HG03565 (cell line): Measurements from ENCODE around the gene KRTAP4-7.
"Not testable (repeated sequence)": the region's sequence is repeated elsewhere in the genome, so short reads cannot be mapped to it uniquely, and the experiment has no call there.

Experiments
- ATAC-seq: cut with Tn5 transposase; IDR thresholded peaks from one replicate; pipeline ENCODE4 v1.9.1; 2021; ENCODE audit warnings: mild to moderate bottlenecking, moderate library complexity; ENCODE audit not compliant: unreplicated experiment

The KRTAP4-7 gene

GRCh38 chr17:41065016-41065689 lies 18.8 kb upstream of the KRTAP4-7 start:
- ATAC-seq: not testable (repeated sequence)

- ATAC-seq: no peak
Observed at GRCh38 chr17:41065829-41066624, 17.9 kb upstream of the KRTAP4-7 start, which contains the start of gene KRTAP2-4. Gene KRTAP2-4, minus strand, starts transcription at chr17:41065879. Its CDS starts 34 bp downstream, at chr17:41065845.

- no peak for ATAC-seq
Observed at GRCh38 chr17:41067281-41067680, 16.7 kb upstream of the KRTAP4-7 start.

- ATAC-seq: no peak
Observed at GRCh38 chr17:41069031-41069430, 14.9 kb upstream of the KRTAP4-7 start.

- ATAC-seq: no peak
Observed at GRCh38 chr17:41071606-41072360, 12.2 kb upstream of the KRTAP4-7 start.

- no peak for ATAC-seq
Observed at GRCh38 chr17:41073676-41074075, 10.3 kb upstream of the KRTAP4-7 start.

GRCh38 chr17:41076788-41077187 lies 7.2 kb upstream of the KRTAP4-7 start:
- ATAC-seq: no peak

DNA sequence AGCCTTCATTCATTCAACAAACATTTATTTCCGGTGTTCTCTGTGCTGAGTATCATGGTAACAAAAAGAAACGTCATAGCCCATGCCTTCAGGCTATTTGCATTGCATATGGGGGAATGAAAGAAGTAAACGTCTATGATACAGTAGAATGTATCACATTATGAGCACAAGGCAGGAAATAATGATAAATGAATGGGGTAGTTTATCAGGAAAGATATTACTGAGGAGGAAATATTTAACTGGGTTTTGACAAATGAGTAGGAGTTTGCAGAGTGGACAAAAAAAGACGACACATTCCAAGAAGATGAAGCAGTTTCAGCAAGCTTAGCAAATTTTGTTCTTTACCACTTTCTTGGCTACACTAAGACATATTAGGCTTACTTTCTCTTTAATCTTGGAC lies 1.3 kb upstream of the KRTAP4-7 start:
- ATAC-seq: no peak

GRCh38 chr17:41083427-41083826 lies 523 bp upstream of the KRTAP4-7 start:
- not testable (repeated sequence) for ATAC-seq

- ATAC-seq: not testable (repeated sequence)
Observed at GRCh38 chr17:41088760-41089352, 4.9 kb downstream of the KRTAP4-7 start.

DNA sequence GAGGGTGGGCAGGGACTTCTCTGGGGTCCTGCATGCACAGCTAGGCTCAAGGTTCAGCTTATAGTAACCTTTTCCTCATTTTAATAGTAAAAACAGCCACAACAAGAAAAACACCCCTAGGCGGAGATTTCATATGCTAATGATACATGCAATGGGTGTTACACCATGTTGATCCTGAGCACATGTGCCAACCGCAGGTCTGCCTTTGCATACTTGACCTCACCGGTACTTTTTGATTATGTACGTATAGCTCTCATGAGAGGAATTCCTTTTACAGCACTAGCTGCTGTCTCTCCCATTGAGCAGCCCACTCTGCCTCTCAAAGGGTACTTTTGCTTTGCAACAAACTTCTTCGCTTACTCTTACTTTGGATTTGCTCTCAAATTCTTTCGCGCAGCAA lies 12.1 kb downstream of the KRTAP4-7 start:
- ATAC-seq: no peak

- no peak for ATAC-seq
Observed at GRCh38 chr17:41098042-41098441, 14.1 kb downstream of the KRTAP4-7 start, which contains the start of gene KRTAP4-8. Gene KRTAP4-8, minus strand, starts transcription at chr17:41098142. Its CDS starts 58 bp downstream, at chr17:41098084.

DNA sequence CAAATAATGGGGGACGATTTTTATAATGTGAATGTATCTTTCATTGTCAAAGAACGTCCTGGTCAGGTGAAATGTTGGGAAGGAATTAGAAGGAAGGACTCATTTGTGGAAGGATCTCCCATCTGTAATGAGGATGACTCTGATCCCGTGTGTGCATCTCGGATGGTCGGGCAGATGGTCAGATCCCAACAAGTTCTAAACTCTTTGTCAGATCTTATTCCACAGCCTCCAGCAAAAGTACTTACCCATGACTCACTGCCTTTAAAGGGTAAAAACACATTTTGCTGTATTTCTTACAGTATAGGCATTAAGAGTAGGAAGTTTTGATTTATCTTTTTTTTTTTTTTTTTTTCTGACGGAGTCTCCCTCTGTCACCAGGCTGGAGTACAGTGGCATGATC lies 14.5 kb downstream of the KRTAP4-7 start:
- ATAC-seq: no peak

GRCh38 chr17:41099682-41100480 lies 15.9 kb downstream of the KRTAP4-7 start:
- not testable (repeated sequence) for ATAC-seq

GRCh38 chr17:41101586-41102259 lies 17.8 kb downstream of the KRTAP4-7 start, which contains the start of gene KRTAP4-16:
Gene KRTAP4-16, minus strand, starts transcription at chr17:41102209. Its CDS starts 0 bp downstream, at chr17:41102209.
- ATAC-seq: no peak

GRCh38 chr17:41103896-41104295 lies 19.9 kb downstream of the KRTAP4-7 start:
- ATAC-seq: no peak

GRCh38 chr17:41104386-41105038 lies 20.6 kb downstream of the KRTAP4-7 start:
- not testable (repeated sequence) for ATAC-seq

GRCh38 chr17:41105347-41105746 lies 21.4 kb downstream of the KRTAP4-7 start, which contains the start of gene KRTAP4-9:
Gene KRTAP4-9, plus strand, starts transcription at chr17:41105389. Its CDS starts 0 bp downstream, at chr17:41105389.
- not testable (repeated sequence) for ATAC-seq
